NCI-H2196 treated with DMSO at 0.1 percent for 48 hours (cell line): ENCODE measurements around the gene ARHGAP9.
A peak's percentile ranks its signal among the peaks of the same experiment; 100 is the strongest.
"Not testable (repeated sequence)": the region's sequence is repeated elsewhere in the genome, so short reads cannot be mapped to it uniquely, and the experiment has no call there.

Experiments
- DNase-seq: peaks from one replicate; lab custom pipeline; 2025; ENCODE audit not compliant: unreplicated experiment; lab: John Stamatoyannopoulos, UW

ARHGAP9 gene

DNA sequence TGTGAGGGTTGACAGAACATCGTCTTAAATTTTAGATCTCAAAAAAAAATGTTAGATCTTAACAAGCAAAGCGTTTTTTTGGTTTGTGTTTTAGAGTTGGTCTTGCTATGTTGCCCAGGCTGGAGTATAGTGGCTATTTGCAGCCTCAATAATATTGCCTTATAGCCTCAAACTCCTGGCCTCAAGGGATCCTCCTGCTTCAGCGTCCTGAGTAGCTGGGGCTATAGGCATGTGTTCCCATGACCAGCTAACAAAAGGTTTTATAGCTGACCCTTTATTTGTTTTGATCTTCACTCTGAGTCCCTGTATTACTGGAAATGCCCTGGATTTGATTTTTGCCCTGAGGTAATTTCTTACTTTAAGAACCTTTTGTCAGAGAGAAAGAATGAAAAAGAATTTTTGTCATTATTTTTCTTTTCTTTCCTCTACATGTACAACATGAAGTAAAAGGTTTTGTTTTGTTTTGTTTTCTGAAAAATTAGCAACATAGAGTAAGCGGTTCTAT lies 39.9 kb downstream of the ARHGAP9 start:
- no peak for DNase-seq

DNA sequence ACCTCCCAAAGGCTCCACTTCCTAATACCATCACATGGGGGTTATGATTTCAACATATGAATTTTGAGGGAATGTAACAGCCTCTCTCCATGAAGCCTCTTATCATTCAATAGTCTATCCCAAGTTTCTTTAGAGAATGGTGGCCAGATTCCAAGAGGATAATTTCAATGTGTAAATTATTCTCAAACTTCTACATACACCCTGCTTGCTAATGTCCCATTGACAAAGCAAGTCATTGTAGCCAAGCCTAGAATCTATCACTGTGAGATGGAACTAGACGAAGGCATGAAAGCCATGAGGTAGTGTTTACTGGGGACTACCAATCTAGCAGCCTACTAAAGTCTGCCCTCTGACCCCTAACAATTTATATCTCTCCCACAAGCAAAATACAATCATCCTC lies 41.3 kb downstream of the ARHGAP9 start:
- no peak for DNase-seq

DNA sequence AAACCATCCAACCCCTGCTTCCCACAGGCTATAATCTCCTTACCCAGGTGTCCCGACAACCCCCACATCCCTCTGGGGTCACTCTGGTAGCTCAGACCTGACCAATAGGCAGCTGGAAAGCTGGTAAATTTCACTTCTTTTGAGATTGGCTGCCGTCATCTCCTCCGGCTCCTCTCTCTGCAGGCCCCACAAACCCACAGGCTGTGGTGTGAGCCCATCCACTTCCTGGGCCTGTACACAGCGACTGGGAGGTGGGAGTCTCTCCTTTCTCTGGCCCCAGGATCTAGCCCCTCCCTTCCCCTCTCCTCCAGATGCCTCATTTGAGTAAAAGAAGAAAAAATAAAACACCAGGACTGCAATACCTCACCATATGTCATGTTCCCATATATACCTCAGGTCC lies 44.4 kb downstream of the ARHGAP9 start:
- no peak for DNase-seq

DNA sequence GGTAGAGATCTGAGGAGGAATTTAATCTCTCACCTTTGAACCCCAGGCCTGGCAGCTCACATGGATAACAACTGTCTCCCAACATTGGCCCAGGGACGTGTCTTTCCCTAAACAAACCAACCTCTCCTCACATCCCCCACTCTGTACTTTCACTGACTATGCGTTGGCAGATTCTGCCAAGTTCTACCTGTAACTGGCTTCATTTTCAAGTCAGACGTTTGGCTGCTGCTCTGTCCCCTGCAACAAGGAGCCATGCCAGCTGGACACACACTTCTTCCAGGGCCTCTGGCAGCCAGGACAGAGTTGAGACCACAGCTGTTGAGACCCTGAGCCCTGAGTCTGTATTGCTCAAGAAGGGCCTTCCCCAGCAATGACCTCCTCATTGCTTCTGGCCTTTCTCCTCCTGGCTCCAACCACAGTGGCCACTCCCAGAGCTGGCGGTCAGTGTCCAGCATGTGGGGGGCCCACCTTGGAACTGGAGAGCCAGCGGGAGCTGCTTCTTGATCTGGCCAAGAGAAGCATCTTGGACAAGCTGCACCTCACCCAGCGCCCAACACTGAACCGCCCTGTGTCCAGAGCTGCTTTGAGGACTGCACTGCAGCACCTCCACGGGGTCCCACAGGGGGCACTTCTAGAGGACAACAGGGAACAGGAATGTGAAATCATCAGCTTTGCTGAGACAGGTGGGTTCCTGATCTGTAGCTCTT lies 45.0 kb downstream of the ARHGAP9 start, which contains the start of gene INHBC:
INHBC (plus strand) TSS at position 268 of the 707 bp plus-strand sequence; CDS start at position 371, 103 bp downstream.
- DNase-seq = no peak

DNA sequence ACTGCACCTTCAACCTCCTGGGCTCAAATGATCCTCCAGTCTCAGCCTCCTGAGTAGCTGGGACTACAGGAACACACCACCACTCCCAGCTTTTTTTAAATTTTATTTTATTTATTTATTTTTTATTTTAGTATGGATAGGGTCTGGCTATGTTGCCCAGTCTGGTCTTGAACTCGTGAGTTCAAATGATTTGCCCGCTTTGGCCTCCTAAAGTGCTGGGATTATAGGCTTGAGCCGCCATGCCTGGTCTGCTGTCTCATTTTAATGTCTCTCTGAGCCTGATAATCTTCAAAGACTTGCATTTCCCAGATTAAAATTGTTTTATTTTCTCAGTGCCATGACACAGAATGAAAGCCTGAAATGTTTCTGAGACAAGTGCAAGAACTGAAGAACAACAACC lies 46.3 kb downstream of the ARHGAP9 start:
- no peak for DNase-seq

DNA sequence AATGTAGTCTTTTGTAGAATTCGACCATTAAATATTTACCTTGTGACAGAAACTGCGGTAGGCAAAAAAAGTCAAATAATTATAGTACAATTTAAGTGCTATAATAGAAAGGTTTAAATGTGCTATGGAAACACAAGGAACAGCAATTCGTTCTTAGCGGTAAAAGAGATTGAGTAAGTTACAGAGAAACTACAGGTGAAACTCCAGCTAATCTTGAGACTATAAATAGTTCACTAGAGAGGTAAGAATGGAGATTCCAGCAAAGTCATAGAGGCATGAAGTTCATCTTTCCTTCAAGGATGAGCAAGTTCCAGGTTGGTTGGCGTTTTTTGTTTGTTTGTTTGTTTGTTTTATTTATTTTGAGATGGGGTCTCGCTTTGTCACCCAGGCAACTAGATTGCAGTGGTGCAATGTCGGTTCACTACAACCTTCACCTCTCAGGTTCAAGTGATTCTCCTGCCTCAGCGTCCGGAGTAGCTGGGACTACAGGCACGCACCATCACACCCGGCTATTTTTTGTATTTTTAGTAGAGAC lies 47.9 kb downstream of the ARHGAP9 start:
- DNase-seq = no peak

DNA sequence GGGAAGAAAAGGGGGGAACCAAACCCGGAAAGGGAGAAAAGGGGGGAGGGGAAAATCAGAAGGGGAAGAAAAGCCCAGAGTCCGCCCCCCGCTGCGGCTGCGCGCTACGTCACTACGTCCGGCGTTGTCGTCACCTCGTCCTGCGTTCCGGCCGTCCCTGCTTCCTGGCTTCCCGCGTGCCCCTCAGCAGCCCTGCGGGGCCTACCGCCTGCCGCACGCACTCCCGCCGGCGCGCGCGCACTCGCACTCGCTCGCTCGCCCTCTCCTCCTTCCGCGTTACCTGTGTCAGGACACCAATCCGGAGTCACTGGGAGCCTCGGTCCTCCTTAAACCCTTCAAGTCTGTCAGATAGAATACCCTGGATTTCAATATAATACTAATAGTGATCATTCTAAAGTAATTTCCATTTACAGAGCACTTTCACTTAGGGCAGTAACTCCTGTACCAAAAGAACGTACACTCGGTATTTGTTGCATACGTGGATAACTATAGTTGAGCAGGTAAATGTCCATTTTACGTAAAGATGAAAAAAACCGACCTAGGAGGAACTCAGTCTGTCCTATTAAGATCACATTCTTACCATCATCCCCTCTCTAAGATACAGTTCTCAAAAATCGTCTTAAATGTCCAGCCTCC lies 48.6 kb downstream of the ARHGAP9 start, which contains the start of gene R3HDM2:
R3HDM2 (minus strand) TSS at position 113 of the 636 bp plus-strand sequence. CDS start 120,615 bp downstream, outside the sequence.
- DNase-seq = peak; percentile 95

DNA sequence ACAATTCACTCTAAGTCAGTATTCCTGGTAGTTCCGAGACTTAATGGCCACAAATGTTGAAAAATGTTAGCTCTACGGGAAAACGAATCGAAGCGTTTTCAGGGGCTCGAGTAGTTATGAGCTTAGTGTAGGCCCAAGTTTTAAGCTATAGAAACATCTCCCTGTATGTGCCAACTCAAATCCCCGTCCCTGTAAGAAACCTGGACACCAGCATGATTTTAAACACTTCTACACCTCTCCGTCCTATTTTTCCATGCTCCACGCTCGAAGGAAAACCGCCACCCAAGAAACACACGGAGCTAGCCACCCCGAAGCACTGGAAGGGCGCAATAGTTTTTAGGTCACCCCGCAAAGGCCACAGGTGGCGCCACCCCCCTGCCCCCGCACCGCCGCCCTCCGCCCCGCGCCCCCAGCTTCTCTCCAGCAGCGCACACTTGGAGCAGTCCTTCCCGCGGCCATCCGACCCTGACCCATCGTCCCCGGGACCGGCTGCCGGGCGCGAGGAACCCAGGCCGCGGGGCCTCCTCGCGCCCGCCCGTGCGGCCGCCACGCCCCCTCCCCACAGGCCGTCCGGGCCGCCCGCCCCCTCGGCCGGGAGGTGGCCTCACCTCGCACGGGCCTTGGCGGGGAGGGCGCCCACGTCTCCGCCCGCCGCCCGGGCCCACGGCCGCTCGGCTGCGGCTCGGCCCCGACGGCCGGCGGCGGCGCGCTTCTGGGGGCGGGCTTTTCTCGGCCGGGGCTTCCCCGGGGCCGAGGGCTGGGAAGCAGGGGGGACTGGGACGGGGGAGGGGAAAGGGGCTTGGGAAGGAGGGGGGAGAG lies 49.3 kb downstream of the ARHGAP9 start:
- DNase-seq = peak; percentile 68

DNA sequence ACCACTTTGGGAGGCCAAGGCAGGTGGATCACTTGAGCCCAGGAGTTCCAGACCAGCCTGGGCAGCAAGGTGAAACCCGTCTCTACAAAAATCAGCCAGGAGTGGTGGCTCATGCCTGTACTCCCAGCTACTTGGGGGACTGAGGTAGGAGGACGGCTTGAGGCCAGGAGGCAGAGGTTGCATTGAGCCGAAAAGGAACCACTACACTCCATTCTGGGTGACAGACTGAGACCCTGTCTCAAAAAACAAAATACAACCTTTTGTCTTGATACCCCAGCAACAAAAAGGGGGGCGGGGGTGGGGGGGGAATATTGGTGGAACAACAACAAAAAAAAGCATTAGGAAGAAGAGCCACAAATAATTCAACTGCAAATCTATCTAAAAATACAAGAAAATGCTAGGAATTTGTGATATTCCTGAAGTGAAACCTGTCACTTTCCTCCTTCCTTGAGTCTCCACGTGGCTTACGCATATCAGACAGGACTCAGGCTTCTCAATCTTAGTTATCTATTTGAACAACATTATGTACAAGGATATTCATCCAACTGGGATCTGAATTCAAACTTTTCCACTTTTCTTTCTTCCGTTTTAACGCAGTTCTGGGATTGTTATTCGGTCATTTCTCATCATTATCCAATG lies 50.1 kb downstream of the ARHGAP9 start:
- DNase-seq = no peak

DNA sequence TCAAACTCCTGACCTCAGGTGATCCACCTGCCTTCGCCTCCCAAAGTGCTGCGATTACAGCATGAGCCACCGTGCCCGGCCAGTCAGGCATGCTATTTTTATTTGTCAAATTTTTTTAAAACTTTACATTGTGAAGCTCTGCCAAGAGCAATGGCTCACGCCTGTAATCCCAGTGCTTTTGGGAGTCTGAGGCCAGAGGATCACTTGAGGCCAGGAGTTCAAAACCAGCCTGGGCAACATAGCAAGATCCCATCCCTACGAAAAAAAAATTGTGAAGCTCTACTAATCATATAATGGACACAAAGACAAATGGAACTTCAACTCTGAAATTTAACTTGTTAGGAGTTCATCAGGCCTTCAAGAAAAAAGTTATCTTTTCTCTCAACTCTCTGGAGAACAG lies 50.7 kb downstream of the ARHGAP9 start:
- no peak for DNase-seq

DNA sequence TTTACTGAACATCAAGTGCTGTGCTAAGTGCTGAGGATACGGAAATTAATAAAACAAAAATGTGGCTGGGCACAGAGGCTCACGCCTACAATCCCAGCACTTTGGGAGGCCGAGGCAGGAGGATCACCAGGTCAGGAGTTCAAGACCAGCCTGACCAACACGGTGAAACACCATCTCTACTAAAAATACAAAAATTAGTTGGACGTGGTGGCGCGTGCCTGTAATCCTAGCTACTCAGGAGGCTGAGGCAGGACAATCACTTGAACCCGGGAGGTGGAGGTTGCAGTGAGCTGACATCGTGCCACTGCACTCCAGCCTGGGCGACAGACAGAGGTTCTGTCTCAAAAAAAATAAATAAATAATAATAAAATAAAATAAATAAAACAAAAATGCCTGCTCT lies 52.7 kb downstream of the ARHGAP9 start:
- not testable (repeated sequence) for DNase-seq
